Retinal pigment epithelial cell (primary cell): Measurements from ENCODE around the gene RSBN1L.

Experiments
- DNase-seq: peaks from one replicate; pipeline ENCODE4 v3.0.0-alpha.2; 2010; ENCODE audit warnings: low read depth
- H3K4me3 ChIP-seq: 2 replicates; pipeline ENCODE4 v1.5.1; 2011; ENCODE audit warnings: mild to moderate bottlenecking, low read length, control low read depth, moderate library complexity
- CTCF ChIP-seq: conservative IDR thresholded peaks from 2 replicates; pipeline ENCODE4 v1.5.1; 2011; ENCODE audit warnings: low read depth, low read length, control low read depth, inconsistent platforms

The RSBN1L gene

DNA sequence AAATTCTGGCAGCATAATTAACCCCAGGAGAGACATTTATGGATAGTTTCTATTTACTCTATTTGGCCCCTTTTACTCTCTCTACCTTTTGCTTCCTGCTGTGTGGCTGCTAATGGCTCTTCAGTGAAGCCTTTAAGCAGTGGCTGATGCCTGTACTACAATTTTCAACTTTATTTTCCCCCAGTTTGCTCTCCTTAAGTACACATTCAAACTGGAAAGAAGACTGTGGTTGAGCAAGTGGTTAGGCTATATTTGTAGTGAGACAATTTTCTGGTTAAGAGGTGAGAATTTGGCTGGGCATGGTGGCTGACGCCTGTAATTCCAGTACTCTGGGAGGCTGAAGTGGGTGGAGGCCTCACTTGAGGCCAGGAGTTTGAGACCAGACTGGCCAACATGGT, 8.5 kb upstream of the RSBN1L start:
- no peak for TF ChIP-seq CTCF
- H3K4me3 ChIP-seq, result no peak overlapping the region
- no peak for DNase-seq

DNA sequence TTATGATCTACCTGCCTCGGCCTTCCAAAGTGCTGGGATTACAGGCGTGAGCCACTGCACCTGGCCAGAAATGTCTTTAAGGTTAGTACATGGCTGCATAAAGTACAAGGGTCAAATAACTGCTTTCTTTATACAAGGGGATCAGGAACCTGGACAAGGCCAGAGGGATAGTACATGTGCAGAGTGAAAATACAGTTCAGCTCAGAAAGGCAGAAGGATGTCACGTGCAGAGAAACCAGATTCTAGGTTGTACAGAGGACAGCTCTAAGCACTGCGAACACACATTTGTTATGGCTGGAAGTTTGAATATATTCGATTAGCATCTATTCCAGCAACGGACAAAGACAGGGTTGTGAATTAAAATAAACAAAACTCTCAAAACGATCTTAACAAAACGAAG, 6.0 kb upstream of the RSBN1L start:
- TF ChIP-seq CTCF, result no peak
- H3K4me3 ChIP-seq, result no peak overlapping the region
- DNase-seq, result no peak

DNA sequence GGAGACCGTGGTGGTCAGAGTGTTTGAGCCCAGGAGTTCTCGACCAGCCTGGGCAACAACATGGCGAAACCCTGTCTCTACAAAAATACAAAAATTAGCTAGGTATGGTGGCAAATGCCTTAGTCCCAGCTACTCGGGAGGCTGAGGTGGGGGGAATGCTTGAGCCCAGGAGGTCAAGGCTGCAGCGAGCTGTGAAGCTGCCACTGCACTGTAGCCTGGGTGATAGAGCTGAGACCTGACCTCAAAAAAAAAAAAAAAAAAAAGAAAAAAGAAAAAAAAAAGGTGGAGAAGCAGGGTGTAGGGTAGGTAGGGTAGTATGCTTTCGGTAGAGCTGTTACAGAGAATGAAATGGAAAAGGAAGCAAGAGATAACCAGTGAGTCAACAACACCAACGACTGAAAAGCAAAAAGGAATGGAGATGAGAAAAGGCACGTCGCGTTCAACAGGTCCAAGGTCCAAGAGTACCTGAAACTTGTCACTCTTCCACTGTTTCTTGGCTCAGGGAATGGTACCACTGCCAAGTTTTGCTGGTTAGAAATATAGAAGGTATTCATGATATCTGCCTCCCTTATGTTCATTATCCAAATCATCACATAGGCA, 4.3 kb upstream of the RSBN1L start:
- no peak overlapping the region for H3K4me3 ChIP-seq
- no peak for TF ChIP-seq CTCF
- no peak for DNase-seq

GRCh38 chr7:77693830-77694583, 2.3 kb upstream of the RSBN1L start:
- no peak for TF ChIP-seq CTCF
- H3K4me3 ChIP-seq, result no peak overlapping the region

DNA sequence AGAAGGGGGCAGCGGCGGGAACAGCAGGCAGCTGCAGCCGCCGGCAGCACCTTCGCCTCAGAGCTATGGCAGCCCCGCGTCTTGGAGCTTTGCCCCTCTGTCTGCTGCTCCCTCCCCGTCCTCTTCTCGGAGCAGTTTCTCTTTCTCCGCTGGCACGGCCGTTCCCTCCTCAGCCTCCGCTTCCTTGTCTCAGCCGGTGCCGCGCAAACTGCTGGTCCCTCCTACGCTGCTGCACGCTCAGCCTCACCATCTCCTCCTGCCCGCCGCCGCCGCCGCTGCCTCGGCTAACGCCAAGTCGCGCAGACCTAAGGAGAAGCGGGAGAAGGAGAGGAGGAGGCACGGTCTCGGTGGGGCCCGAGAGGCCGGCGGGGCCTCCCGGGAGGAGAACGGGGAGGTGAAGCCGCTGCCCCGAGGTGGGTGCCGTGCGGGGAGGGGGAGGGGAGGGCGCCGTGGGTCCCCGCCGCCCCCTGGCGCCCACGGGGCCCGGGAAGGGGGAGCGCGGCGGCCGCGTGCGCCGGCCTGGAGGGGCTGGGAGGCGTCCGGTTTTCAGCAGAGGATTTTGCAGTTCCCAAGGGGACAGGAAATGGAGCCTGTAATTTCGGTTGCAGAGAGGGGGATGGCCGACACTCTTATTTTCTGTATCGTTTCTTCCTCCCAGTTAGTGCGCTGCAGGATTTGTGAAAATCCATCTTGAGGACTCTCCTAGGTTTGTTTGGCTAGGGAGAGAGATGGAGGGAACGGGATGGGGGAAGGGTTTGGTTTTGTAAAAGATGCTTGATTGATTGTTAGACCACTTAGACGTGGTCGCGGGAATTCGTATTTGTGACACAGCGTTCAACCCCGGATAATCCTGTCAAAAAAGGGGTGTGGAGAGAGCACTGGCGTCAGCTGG, 630 bp downstream of the RSBN1L start:
- no peak for TF ChIP-seq CTCF
- no peak for DNase-seq
- H3K4me3 ChIP-seq, result peak overlapping the region; percentile 81

More at GRCh38 chr7:77693830-77694583, 2.3 kb upstream of the RSBN1L start:
- no peak for DNase-seq

GRCh38 chr7:77697535-77697831, 1.2 kb downstream of the RSBN1L start:
- DNase-seq, result no peak
- TF ChIP-seq CTCF, result no peak
- peak overlapping the region; percentile 81 for H3K4me3 ChIP-seq
